Measurements from ENCODE around the gene TMEM87B.

Gene TMEM87B

GRCh38 chr2:112163541-112163981 is 108.5 kb downstream of the TMEM87B start:
- Histone ChIP-seq H3K9me3 (ENCODE audit: control insufficient read depth in 1 of 2, low read length in 2 of 2) (no peaks in the 10 kb centered on the region), H3K27ac (ENCODE audit: low read length) (no peak overlapping the region), H3K4me3 (ENCODE audit: low read depth in 1 of 2, low read length in 2 of 2) (no peak overlapping the region), H3K36me3 (ENCODE audit: control insufficient read depth in 1 of 2, insufficient read depth in 2 of 2, low read length in 2 of 2) (no peaks in the 10 kb centered on the region), H3K4me1 (ENCODE audit: control insufficient read depth in 1 of 2, insufficient read depth in 2 of 2, low read length in 2 of 2) (no peaks in the 10 kb centered on the region), H3K27me3 (ENCODE audit: low read depth, low read length) (no peaks in the 10 kb centered on the region)

DNA sequence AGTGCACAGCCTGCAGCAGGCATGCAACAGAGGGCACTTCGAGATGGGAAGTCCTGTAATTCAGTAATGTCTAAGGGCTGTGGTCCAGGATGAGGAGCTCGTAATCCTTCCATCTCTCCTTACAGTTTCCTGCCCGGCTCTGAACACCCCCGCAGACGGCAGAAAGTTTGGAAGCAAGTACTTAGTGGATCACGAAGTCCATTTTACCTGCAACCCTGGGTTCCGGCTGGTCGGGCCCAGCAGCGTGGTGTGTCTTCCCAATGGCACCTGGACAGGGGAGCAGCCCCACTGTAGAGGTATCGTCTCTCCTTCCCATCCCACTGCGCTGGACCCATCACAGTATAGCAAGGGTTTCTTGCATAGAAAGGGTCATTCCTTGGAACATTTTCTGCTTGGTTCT is 109.8 kb downstream of the TMEM87B start:
- H3K27me3 ChIP-seq (ENCODE audit: low read depth, low read length): no peaks in the 10 kb centered on the region
- H3K9me3 ChIP-seq (ENCODE audit: control insufficient read depth in 1 of 2, low read length in 2 of 2): no peaks in the 10 kb centered on the region
- H3K4me1 ChIP-seq (ENCODE audit: control insufficient read depth in 1 of 2, insufficient read depth in 2 of 2, low read length in 2 of 2): no peaks in the 10 kb centered on the region
- H3K36me3 ChIP-seq (ENCODE audit: control insufficient read depth in 1 of 2, insufficient read depth in 2 of 2, low read length in 2 of 2): no peaks in the 10 kb centered on the region
- no peak overlapping the region for H3K4me3 ChIP-seq (ENCODE audit: low read depth in 1 of 2, low read length in 2 of 2)
- no peak overlapping the region for H3K27ac ChIP-seq (ENCODE audit: low read length)

- Histone ChIP-seq H3K27ac (ENCODE audit: low read length) (no peak overlapping the region), H3K4me1 (ENCODE audit: control insufficient read depth in 1 of 2, insufficient read depth in 2 of 2, low read length in 2 of 2) (no peaks in the 10 kb centered on the region), H3K9me3 (ENCODE audit: control insufficient read depth in 1 of 2, low read length in 2 of 2) (no peaks in the 10 kb centered on the region), H3K36me3 (ENCODE audit: control insufficient read depth in 1 of 2, insufficient read depth in 2 of 2, low read length in 2 of 2) (no peaks in the 10 kb centered on the region), H3K4me3 (ENCODE audit: low read depth in 1 of 2, low read length in 2 of 2) (no peak overlapping the region), H3K27me3 (ENCODE audit: low read depth, low read length) (no peaks in the 10 kb centered on the region)
Observed at GRCh38 chr2:112165296-112165695, 110.2 kb downstream of the TMEM87B start.

- Histone ChIP-seq H3K4me1 (ENCODE audit: control insufficient read depth in 1 of 2, insufficient read depth in 2 of 2, low read length in 2 of 2) (no peaks in the 10 kb centered on the region), H3K9me3 (ENCODE audit: control insufficient read depth in 1 of 2, low read length in 2 of 2) (no peaks in the 10 kb centered on the region), H3K27me3 (ENCODE audit: low read depth, low read length) (no peaks in the 10 kb centered on the region), H3K36me3 (ENCODE audit: control insufficient read depth in 1 of 2, insufficient read depth in 2 of 2, low read length in 2 of 2) (no peaks in the 10 kb centered on the region), H3K27ac (ENCODE audit: low read length) (no peak overlapping the region), H3K4me3 (ENCODE audit: low read depth in 1 of 2, low read length in 2 of 2) (no peak overlapping the region)
Observed at GRCh38 chr2:112166806-112167499, 111.9 kb downstream of the TMEM87B start.

GRCh38 chr2:112168422-112169124 is 113.5 kb downstream of the TMEM87B start:
- Histone ChIP-seq H3K27ac (ENCODE audit: low read length) (no peak overlapping the region), H3K36me3 (ENCODE audit: control insufficient read depth in 1 of 2, insufficient read depth in 2 of 2, low read length in 2 of 2) (no peaks in the 10 kb centered on the region), H3K9me3 (ENCODE audit: control insufficient read depth in 1 of 2, low read length in 2 of 2) (no peaks in the 10 kb centered on the region), H3K27me3 (ENCODE audit: low read depth, low read length) (no peaks in the 10 kb centered on the region), H3K4me3 (ENCODE audit: low read depth in 1 of 2, low read length in 2 of 2) (no peak overlapping the region), H3K4me1 (ENCODE audit: control insufficient read depth in 1 of 2, insufficient read depth in 2 of 2, low read length in 2 of 2) (no peaks in the 10 kb centered on the region)
